Adrenal gland (tissue), 5 donors: ENCODE data around the gene CDK2AP2.

Experiments used
- CTCF ChIP-seq, 6 experiments: fragments of 450-650 bp in 4 of 6; fragments of 200-600 bp in 2 of 6; sonication (generic) in 1 of 6; IDR thresholded peaks; 1 replicate in 5 of 6; 2 replicates in 1 of 6; pipeline versions ENCODE4 v1.5.1 to v1.8.0; 2016 to 2021; ENCODE audit warnings: antibody characterized with exemption in 6 of 6, mild to moderate bottlenecking in 2 of 6, moderate library complexity in 1 of 6
- POLR2A ChIP-seq, 2 donors: fragments of 450-650 bp; IDR thresholded peaks; one replicate each; pipeline ENCODE4 v1.6.1; 2017; ENCODE audit warnings: antibody characterized with exemption in 2 of 2, mild to moderate bottlenecking in 2 of 2, moderate library complexity in 1 of 2
- donor health status: DM: no; HTN: no; CAD: no.

- no peak for TF ChIP-seq CTCF (IDR thresholded peaks at IDR 0.05)
- no peak for TF ChIP-seq POLR2A (IDR thresholded peaks at IDR 0.05)
These were observed 20.4 kb upstream of the CDK2AP2 start for GRCh38 chr11:67528376-67528775.
